Measurements from ENCODE around the gene INTS1. TPM values are rescaled to one million over a fixed set of nuclear protein-coding genes. Genes with fewer than 3 reads are reported as not detected.

Gene INTS1
- total RNA-seq, 4 donors from 2014 or later: 44.3 to 108 (median 78.8) TPM

DNA sequence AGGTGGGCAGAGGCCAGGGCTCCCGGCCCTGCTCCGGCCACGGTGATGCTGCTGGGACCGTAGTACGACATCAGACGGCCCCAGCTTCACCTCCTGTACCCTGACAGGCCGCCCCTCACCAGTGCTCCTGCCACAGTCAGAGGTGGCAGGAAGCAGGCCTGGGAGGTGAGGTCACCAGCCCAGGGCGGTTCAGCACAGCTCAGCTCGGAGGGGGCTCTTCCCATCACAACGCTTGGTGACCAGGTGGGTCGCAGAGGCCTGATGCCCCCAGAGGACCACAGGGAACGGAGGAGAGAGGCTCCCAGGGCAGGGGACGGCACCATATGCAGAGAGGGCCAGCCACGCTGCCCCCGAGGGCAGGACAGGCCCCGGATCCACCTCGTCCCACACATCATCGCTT, 53.8 kb downstream of the INTS1 start:
- in situ Hi-C loops (cut with MboI; ENCODE audit: low sequenced_read_pairs in 4 of 4): no loop called here

DNA sequence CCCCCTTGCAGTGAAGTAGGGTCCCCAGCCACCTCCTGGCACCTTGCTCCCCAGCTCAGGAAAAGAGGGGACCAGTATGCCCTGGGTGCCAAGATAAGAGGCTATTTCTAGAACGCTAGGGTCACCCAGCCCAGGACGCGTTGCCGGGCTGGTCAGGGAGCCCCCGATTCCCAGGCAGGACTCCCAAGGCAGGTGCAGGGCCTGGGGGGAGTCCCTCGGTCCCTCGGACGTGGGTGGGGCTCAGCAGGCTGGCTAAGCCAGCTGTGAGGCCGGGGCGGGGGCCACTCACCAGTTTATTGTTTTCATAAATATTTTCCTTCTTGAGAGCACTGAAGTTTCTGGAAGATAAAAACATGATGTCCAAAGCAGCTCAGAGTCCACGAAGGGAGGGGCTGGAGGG, 54.2 kb downstream of the INTS1 start:
- intact Hi-C loops (cut with DNase I; ENCODE audit: low total_unique reads) (no loop called here), in situ Hi-C loops (cut with MboI; ENCODE audit: low sequenced_read_pairs in 4 of 4) (no loop called here)
- no peak overlapping the region for H3K4me3 ChIP-seq
- TF ChIP-seq POLR2A (IDR thresholded peaks at IDR 0.05): no peak
- TF ChIP-seq, protein P1, sequence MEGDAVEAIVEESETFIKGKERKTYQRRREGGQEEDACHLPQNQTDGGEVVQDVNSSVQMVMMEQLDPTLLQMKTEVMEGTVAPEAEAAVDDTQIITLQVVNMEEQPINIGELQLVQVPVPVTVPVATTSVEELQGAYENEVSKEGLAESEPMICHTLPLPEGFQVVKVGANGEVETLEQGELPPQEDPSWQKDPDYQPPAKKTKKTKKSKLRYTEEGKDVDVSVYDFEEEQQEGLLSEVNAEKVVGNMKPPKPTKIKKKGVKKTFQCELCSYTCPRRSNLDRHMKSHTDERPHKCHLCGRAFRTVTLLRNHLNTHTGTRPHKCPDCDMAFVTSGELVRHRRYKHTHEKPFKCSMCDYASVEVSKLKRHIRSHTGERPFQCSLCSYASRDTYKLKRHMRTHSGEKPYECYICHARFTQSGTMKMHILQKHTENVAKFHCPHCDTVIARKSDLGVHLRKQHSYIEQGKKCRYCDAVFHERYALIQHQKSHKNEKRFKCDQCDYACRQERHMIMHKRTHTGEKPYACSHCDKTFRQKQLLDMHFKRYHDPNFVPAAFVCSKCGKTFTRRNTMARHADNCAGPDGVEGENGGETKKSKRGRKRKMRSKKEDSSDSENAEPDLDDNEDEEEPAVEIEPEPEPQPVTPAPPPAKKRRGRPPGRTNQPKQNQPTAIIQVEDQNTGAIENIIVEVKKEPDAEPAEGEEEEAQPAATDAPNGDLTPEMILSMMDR (IDR thresholded peaks at IDR 0.05 in 4 of 5, conservative IDR thresholded peaks at IDR 0.05 in 1 of 5): no peak
- ATAC-seq: no peak
- no peak overlapping the region for H3K27ac ChIP-seq
- H3K9me3 ChIP-seq: no peaks in the 10 kb centered on the region
- no peaks in the 10 kb centered on the region for H3K4me1 ChIP-seq
- no peaks in the 10 kb centered on the region for H3K36me3 ChIP-seq
- DNase-seq: no peak
- no peaks in the 10 kb centered on the region for H3K27me3 ChIP-seq

More for the DNA sequence above, 53.8 kb downstream of the INTS1 start:
- H3K9me3 ChIP-seq: no peaks in the 10 kb centered on the region
- no peak for DNase-seq
- no peaks in the 10 kb centered on the region for H3K4me1 ChIP-seq
- intact Hi-C loops (cut with DNase I; ENCODE audit: low total_unique reads): no loop called here
- ATAC-seq: no peak
- H3K36me3 ChIP-seq: no peaks in the 10 kb centered on the region
- TF ChIP-seq POLR2A (IDR thresholded peaks at IDR 0.05): no peak
- TF ChIP-seq, protein P1 (IDR thresholded peaks at IDR 0.05 in 4 of 5, conservative IDR thresholded peaks at IDR 0.05 in 1 of 5): no peak
- H3K27ac ChIP-seq: no peak overlapping the region
- no peak overlapping the region for H3K4me3 ChIP-seq
- H3K27me3 ChIP-seq: no peaks in the 10 kb centered on the region

DNA sequence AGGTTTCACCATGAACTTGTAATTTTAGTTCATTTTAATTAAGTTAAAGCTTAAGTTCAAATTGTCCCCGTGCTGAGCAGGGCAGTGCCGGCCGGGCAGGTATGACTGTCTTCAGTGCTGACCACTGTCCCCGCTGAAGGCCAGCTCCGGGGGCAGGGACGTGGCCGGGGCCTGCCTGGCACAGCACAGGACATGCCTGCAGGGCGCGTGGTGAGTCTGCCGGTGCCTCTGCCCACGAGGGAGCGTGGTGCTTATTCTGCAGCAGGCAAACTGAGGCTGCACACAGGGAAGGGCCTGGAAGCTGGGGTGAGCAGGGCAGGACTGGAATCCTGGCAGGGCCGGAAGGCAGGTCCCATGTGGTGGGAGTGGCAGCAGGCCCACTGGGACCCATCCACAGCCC, 54.7 kb downstream of the INTS1 start:
- TF ChIP-seq, protein P1 (IDR thresholded peaks at IDR 0.05 in 4 of 5, conservative IDR thresholded peaks at IDR 0.05 in 1 of 5): no peak
- TF ChIP-seq POLR2A (IDR thresholded peaks at IDR 0.05): no peak
- ATAC-seq (no peak), DNase-seq (no peak)
- Histone ChIP-seq H3K9me3 (no peaks in the 10 kb centered on the region), H3K4me3 (no peak overlapping the region), H3K36me3 (no peaks in the 10 kb centered on the region), H3K4me1 (no peaks in the 10 kb centered on the region), H3K27ac (no peak overlapping the region), H3K27me3 (no peaks in the 10 kb centered on the region)
- intact Hi-C loops (cut with DNase I; ENCODE audit: low total_unique reads) (no loop called here), in situ Hi-C loops (cut with MboI; ENCODE audit: low sequenced_read_pairs in 4 of 4) (no loop called here)

DNA sequence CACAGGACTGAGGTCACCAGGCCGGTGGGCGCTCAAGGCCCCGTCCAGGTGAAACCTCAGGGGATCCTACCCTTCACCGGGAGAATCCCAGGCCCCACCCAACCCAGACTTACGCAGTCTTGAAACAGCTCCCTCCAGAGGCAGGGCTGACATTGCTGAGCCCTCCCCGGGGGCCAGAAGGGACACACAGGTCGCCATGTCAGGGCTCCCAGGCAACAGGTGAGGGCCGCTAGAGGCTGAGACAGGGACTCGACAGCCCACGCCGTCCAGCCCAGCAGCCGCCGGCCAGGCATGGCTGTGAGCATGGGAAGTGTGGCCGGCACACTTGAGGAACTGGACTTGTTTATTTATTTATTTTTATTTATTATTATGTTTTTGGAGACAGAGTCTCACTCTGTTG, 55.2 kb downstream of the INTS1 start:
- no peak for DNase-seq
- no peak for ATAC-seq
- in situ Hi-C loops (cut with MboI; ENCODE audit: low sequenced_read_pairs in 4 of 4): no loop called here
- intact Hi-C loops (cut with DNase I; ENCODE audit: low total_unique reads): no loop called here
- no peaks in the 10 kb centered on the region for H3K36me3 ChIP-seq
- no peak overlapping the region for H3K27ac ChIP-seq
- H3K4me1 ChIP-seq: no peaks in the 10 kb centered on the region
- H3K27me3 ChIP-seq: no peaks in the 10 kb centered on the region
- no peak for TF ChIP-seq POLR2A (IDR thresholded peaks at IDR 0.05)
- TF ChIP-seq, protein P1 (IDR thresholded peaks at IDR 0.05 in 4 of 5, conservative IDR thresholded peaks at IDR 0.05 in 1 of 5): no peak
- H3K9me3 ChIP-seq: no peaks in the 10 kb centered on the region
- H3K4me3 ChIP-seq: no peak overlapping the region

DNA sequence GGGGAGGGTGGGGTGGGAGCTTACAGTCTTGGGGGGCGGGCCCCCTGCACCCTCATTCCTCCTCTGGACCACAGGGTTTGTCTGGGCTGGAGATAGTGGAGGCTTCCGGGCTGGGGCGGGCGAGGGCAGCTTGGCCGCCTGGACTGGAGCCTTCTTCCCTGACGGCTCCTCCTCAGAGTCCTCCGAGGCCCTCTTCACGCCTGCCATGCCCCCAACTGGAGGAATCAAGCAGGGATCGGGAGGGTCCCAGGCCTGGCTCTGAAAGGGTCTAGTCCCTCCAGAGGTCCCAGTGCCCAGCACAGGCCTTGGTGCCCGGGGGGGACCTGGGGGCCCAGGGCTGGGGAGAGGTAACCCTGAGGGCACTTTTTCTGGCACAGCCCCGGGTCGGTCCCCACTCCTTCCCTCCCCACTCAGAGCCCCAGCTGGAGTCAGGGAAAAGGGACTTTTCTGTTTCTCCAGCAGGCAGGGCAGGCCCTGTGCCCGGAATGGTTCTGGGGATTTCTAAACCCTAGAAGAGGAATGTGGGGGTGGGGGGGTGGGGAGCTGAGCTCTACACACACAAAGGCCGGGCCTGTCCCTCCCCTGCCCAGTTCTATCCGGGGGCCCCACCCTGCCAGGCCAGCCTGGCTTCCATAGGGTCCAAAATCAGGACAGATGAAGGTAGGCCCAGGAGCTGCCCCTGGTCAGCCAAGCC, 56.5 kb downstream of the INTS1 start:
- in situ Hi-C loops (cut with MboI; ENCODE audit: low sequenced_read_pairs in 4 of 4): no loop called here
- TF ChIP-seq, protein P1 (IDR thresholded peaks at IDR 0.05 in 4 of 5, conservative IDR thresholded peaks at IDR 0.05 in 1 of 5): no peak
- no peak for TF ChIP-seq POLR2A (IDR thresholded peaks at IDR 0.05)
- DNase-seq (no peak), ATAC-seq (no peak)
- no peaks in the 10 kb centered on the region for H3K4me1 ChIP-seq
- no peaks in the 10 kb centered on the region for H3K9me3 ChIP-seq
- no peak overlapping the region for H3K27ac ChIP-seq
- H3K27me3 ChIP-seq: no peaks in the 10 kb centered on the region
- H3K4me3 ChIP-seq: no peak overlapping the region
- no peaks in the 10 kb centered on the region for H3K36me3 ChIP-seq
- intact Hi-C loops (cut with DNase I; ENCODE audit: low total_unique reads): no loop called here

All from gastrocnemius medialis (tissue), 4 donors.